HG03378 (cell line): Measurements from ENCODE around the gene CARD11.

Experiments
- ATAC-seq: cut with Tn5 transposase; IDR thresholded peaks from one replicate; pipeline ENCODE4 v1.9.1; 2021; ENCODE audit warnings: mild to moderate bottlenecking, moderate library complexity; ENCODE audit not compliant: unreplicated experiment

CARD11 gene

GRCh38 chr7:2984091-2984490 is 59.6 kb downstream of the CARD11 start:
- ATAC-seq, result no peak

GRCh38 chr7:2983586-2983985 is 60.1 kb downstream of the CARD11 start:
- no peak for ATAC-seq

GRCh38 chr7:2982831-2983230 is 60.8 kb downstream of the CARD11 start:
- ATAC-seq, result no peak

DNA sequence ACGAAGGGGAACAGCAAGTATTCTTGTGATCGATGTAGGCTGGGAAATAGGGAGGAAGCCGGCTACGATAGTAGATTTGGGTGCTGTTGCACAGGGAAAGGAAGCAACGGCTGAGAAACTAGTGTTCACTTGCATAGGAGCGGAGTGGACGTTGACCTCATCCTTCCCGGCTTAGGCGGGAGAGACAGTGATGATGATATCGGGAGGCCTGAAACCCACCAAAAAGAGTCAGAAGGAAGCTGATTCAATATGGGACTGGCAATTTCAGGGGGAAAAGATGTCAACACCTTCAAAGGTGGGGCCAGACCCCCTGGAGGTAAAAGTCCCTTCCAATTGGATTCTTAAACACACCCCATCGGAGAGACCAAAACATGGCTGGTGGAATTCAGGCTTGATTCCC is 61.3 kb downstream of the CARD11 start:
- ATAC-seq, result no peak

DNA sequence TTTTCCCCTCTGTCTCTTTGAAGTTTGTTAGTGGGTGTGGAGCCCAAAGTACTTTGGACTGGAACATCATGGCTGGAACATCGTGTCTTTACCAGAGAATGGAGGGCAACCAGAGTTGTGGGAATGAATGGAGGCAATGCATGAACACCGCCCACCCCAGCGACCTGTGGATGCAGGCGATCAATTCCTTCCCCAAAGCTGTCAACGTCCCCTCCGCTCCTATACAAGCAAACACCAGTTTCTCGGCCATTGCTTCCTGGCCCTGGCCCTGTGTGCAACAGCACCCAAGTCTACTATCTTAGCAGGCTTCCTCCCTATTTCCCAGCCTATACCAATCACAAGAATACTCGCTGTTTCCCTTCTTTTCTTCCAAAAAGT is 62.6 kb downstream of the CARD11 start:
- no peak for ATAC-seq

DNA sequence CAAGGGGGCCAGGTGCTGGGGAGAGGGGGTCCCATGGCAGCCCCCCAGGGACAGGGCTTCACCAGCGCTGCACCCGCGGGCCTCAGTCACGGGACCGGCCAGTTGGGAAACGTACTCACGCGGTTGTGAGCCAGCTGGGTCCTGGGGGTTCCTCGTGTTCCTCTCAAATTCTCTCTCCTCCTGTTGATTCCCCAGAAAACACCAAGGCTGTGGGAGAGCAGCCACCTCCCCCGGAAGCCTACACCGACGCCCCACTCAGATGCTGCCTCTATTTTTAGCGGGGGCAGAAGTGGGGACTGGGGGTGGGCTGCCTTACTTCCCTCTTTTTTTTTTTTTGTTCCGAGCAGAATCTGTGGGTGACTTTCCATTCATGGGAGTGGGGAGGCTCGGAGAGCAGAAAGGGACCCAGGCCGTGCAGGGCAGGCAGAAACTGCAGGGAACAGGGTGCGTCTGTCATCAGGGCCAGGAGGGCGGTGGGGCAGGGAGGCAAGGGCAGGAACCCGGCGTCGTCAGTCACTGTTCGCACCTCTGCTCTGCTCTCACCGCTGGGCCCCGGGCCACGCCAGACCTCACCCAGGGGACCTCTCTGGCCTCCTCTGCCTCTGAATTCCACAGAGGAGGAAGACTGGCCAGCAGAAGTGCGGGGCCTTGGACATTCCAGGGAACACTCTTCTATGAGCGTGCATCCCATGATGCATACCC is 63.1 kb downstream of the CARD11 start:
- no peak for ATAC-seq

DNA sequence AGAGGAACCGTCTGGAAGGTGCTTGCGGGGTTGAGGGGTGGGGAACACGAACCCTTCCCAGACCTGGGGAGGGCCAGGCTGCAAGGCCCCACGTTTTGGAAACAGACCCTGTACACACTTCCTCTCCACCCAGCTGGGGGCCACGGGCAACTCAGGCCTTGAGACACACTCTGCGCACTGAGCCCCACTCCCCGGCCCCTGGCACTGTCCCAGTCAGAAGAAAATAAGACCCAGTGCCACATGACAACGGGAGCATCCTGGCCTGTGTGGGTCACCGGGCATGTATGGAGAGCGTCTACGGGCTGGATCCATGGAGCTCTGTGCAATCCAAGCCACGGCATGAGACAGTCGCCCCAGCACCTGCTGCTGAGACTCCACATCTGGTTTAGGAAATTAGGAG is 63.7 kb downstream of the CARD11 start:
- ATAC-seq, result no peak

- no peak for ATAC-seq
Observed at GRCh38 chr7:2979201-2979631, 64.5 kb downstream of the CARD11 start.

DNA sequence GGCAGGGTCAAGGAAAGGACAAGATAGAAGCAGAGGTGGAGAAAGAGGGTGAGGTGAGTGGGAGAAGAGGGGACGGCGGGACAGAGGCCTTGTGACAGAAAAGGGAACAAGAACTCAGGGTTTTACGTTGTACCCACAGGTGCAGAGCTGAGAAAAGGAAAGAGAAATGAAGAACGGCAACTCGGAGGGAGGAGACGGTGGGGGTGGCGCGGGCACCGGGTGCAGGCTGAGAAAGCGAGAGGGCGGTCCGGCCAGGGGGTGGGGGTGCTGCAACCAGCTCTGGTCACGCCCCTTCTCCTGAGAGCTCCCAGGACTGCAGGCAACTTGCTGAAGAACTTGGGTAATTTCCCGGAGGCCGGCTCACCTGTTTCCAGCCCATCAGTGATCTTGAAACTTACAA is 65.3 kb downstream of the CARD11 start:
- ATAC-seq, result peak; percentile 70

- no peak for ATAC-seq
Observed at GRCh38 chr7:2975821-2976371, 67.8 kb downstream of the CARD11 start.

DNA sequence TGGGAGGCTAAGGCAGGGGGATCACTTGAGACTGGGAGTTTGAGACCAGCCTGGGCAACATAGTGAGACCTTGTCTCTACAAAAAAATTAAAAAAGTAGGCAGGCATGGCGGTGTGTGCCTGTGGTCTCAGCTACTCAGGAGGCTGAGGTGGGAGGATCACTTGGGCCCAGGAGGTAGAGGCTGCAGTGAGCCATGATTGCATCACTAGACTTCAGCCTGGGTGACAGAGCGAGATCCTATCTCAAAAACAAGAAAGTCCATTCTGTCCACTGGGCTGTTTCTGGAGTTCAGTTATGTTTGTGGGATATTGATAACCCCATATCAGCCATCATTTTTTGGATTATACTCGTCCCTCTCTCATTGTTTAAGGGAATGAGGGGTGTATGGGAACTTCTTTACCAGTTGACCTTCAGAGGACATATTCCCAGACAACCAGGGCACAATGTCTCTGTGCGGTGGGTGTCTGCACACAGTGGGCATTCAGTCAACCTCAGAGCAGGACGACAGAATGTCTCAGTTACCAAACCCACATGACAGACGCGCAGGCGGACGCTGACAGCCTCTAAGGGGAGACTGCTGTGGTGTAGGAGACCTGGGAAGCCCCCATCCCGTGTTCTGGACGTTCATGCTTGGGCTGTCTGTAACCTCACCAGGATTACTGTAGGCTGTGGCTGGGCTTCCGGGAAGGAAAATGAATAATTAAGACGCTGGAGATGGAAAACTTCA is 69.4 kb downstream of the CARD11 start:
- no peak for ATAC-seq

DNA sequence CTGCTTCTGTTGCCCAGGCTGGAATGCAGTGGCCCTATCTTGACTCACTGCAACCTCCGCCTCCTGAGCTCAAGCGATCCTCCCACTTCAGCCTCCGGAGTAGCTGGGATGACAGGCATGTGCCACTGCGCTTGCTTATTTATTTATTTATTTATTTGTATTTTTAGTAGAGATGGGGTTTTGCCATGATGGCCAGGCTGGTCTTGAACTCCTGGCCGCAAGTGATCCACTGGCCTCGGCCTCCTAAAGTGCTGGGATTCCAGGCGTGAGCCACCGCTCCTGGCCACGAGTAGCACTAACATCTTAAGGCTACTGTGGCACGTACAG is 70.9 kb downstream of the CARD11 start:
- no peak for ATAC-seq

- peak; percentile 82 for ATAC-seq
Observed at GRCh38 chr7:2971914-2972834, 71.5 kb downstream of the CARD11 start.

DNA sequence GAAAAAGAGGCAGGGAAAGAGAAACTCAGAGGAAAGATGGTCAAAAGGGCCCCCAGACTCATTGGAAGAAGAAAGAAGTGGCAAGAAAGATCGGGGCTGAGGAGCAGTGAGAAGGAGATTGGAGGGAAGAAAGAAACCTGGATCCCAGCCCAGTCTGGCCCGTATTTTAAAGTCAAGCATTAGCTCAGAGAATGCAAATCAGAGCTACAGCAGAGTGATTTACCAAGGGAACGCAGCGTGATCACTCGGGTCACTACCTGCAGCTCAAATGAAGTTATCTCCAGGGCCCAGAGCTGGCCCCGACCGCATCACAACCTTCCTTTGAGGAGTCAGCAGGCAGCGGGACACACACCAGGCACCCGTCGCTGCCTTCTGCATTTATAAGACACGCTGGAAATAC is 72.8 kb downstream of the CARD11 start:
- ATAC-seq, result no peak

GRCh38 chr7:2970307-2970664 is 73.4 kb downstream of the CARD11 start:
- no peak for ATAC-seq

- no peak for ATAC-seq
Observed at GRCh38 chr7:2969398-2970306, 74.0 kb downstream of the CARD11 start.

GRCh38 chr7:2968616-2969397 is 74.9 kb downstream of the CARD11 start:
- ATAC-seq, result no peak

DNA sequence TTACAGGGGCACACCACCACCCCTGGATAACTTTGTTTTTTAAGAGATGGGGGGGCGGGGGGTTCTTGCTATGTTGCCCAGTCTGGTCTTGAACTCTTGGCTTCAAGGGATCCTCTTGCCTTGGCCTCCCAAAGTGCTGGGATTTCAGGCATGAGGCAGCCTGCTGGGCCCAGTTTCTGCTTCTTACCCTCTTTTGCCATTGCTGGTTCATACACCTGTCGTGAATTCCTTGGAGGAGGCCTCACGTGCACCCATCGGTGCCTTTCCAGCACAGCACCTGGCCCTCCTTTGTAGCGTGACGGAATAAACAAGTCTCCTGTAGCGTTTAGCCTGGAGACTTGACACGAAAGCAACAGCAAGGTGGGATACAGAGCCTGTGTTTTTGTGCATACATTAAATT is 75.5 kb downstream of the CARD11 start:
- ATAC-seq, result no peak

- ATAC-seq, result no peak
Observed at GRCh38 chr7:2967705-2968104, 76.0 kb downstream of the CARD11 start.

GRCh38 chr7:2967253-2967652 is 76.4 kb downstream of the CARD11 start:
- no peak for ATAC-seq
